Measurements from ENCODE around the gene APOBEC3G.
"Not testable (repeated sequence)": the region's sequence is repeated elsewhere in the genome, so short reads cannot be mapped to it uniquely, and the experiment has no call there.

DNA sequence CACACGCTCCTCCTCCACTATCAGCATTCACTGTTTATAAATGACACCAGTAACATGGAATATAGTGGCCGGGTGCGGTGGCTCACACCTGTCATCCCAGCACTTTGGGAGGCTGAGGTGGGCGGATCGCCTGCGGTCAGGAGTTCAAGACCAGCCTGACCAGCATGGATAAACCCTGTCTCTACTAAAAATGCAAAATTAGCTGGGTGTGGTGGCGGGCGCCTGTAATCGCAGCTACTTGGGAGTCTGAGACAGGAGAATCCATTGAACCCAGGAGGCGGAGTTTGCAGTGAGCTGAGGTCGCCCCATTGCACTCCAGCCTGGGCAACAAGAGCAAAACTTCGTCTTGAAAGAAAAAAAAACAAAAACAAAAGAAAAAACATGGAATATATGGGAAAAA, 837 bp downstream of the APOBEC3G start:
- TF ChIP-seq, protein P1, sequence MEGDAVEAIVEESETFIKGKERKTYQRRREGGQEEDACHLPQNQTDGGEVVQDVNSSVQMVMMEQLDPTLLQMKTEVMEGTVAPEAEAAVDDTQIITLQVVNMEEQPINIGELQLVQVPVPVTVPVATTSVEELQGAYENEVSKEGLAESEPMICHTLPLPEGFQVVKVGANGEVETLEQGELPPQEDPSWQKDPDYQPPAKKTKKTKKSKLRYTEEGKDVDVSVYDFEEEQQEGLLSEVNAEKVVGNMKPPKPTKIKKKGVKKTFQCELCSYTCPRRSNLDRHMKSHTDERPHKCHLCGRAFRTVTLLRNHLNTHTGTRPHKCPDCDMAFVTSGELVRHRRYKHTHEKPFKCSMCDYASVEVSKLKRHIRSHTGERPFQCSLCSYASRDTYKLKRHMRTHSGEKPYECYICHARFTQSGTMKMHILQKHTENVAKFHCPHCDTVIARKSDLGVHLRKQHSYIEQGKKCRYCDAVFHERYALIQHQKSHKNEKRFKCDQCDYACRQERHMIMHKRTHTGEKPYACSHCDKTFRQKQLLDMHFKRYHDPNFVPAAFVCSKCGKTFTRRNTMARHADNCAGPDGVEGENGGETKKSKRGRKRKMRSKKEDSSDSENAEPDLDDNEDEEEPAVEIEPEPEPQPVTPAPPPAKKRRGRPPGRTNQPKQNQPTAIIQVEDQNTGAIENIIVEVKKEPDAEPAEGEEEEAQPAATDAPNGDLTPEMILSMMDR (conservative IDR thresholded peaks at IDR 0.05; ENCODE audit: low read depth in 2 of 2): not testable (repeated sequence)
- not testable (repeated sequence) for TF ChIP-seq EZH2phosphoT487 (IDR thresholded peaks at IDR 0.05; ENCODE audit: unreplicated experiment); POLR2AphosphoS5 (IDR thresholded peaks at IDR 0.05; ENCODE audit: low read depth); EZH2 (IDR thresholded peaks at IDR 0.05; ENCODE audit: low read depth, unreplicated experiment); CREB1 (CRISPR knock-in tag; IDR thresholded peaks at IDR 0.05; ENCODE audit: low read depth); JUNB (IDR thresholded peaks at IDR 0.05; ENCODE audit: unreplicated experiment)
